ENCODE results near the gene LMAN2. TPM values are rescaled to one million over a fixed set of nuclear protein-coding genes. Genes with fewer than 3 reads are reported as not detected.

LMAN2 gene
- total and polyA plus RNA-seq, 2 experiments from 2014 or later, result 153 to 227 TPM

- Histone ChIP-seq H3K4me3 (no peak overlapping the region), H3K27ac (ENCODE audit: low read depth) (peak overlapping the region; percentile 65; the same call in 1 of the 2 replicates), H4K20me1 (replicated peaks; ENCODE audit: insufficient read depth) (no peaks in the 10 kb centered on the region; the same call in 1 of the 2 replicates), H3K4me2 (peak overlapping the region; percentile 56), H3K36me3 (ENCODE audit: insufficient read depth) (no peaks in the 10 kb centered on the region), H3K4me1 (ENCODE audit: insufficient read depth) (peaks cover 25% of the 10 kb centered on the region), H3K27me3 (ENCODE audit: insufficient read depth) (no peaks in the 10 kb centered on the region), H3K9me2 (ENCODE audit: insufficient read depth) (no peaks in the 10 kb centered on the region), H2AFZ (peak overlapping the region; percentile 59), H3F3A (replicated peaks; ENCODE audit: low read depth) (0 out of 2 replicates have a peak, but pooled peaks cover 6% of the 10 kb centered on the region), H3K79me2 (replicated peaks; ENCODE audit: insufficient read depth) (no peaks in the 10 kb centered on the region)
- Mint-ChIP-seq H3K27me3 (ENCODE audit: insufficient read depth, low read depth, poor library complexity) (peaks cover 22% of the 10 kb centered on the region), H3K4me3 (peak overlapping the region; percentile 55; the same call in 2 of the 3 replicates), H3K36me3 (ENCODE audit: low read depth) (peaks cover under 1% of the 10 kb centered on the region; the same call in 1 of the 3 replicates), H3K4me1 (peaks cover 32% of the 10 kb centered on the region), H3K27ac (peak overlapping the region; percentile 88), H3K9me3 (no peaks in the 10 kb centered on the region)
- ATAC-seq (no peak), DNase-seq (ENCODE audit: low spot score) (no peak)
- TF ChIP-seq ZNF114 (CRISPR knock-in tag; IDR thresholded peaks at IDR 0.05) (no peak), STAT1 (IDR thresholded peaks at IDR 0.05; ENCODE audit: unreplicated experiment) (no peak), NANOG (IDR thresholded peaks at IDR 0.05; ENCODE audit: borderline replicate concordance) (no peak), CREB1 (CRISPR knock-in tag; IDR thresholded peaks at IDR 0.05; ENCODE audit: low read depth) (no peak), JUNB (IDR thresholded peaks at IDR 0.05; ENCODE audit: unreplicated experiment) (no peak), EZH2phosphoT487 (IDR thresholded peaks at IDR 0.05; ENCODE audit: unreplicated experiment) (no peak), EZH2 (IDR thresholded peaks at IDR 0.05; ENCODE audit: low read depth, unreplicated experiment) (no peak), ZNF462 (CRISPR knock-in tag; IDR thresholded peaks at IDR 0.05) (no peak)
These were observed 22.7 kb upstream of the LMAN2 start for GRCh38 chr5:177374211-177374610.

Data from GM23338 (cell line).